ENCODE measurements around the gene LAMA4. TPM values are rescaled to one million over a fixed set of nuclear protein-coding genes. Genes with fewer than 3 reads are reported as not detected.

LAMA4 gene
- total RNA-seq, 1 experiment from 2014 or later = 1.1 TPM

- no peaks in the 10 kb centered on the region for H3K79me1 ChIP-seq (ENCODE audit: insufficient read depth, low read depth, low read length, poor library complexity, severe bottlenecking)
- H3K18ac ChIP-seq (ENCODE audit: insufficient read length, low read depth, low read length) = no peak overlapping the region
- H3K27ac Mint-ChIP-seq = no peak overlapping the region
- H3K23ac ChIP-seq (ENCODE audit: insufficient read length, low read depth, low read length) = no peak overlapping the region
- no peak overlapping the region for H3K14ac ChIP-seq (ENCODE audit: insufficient read depth, low read length)
- H2BK120ac ChIP-seq (ENCODE audit: low read depth, low read length, poor library complexity, severe bottlenecking) = no peak overlapping the region
- H3K9me3 Mint-ChIP-seq = no peaks in the 10 kb centered on the region
- no peak overlapping the region for H2BK12ac ChIP-seq (ENCODE audit: insufficient read length, low read depth, low read length)
- no peaks in the 10 kb centered on the region; the same call in 1 of the 2 replicates for H3K4me1 ChIP-seq (ENCODE audit: insufficient read depth, low read length)
- no peaks in the 10 kb centered on the region for H3K23me2 ChIP-seq (ENCODE audit: insufficient read length, low read depth, low read length, poor library complexity, severe bottlenecking)
- H3T11ph ChIP-seq (ENCODE audit: low read length) = no peak overlapping the region
- H3K56ac ChIP-seq (ENCODE audit: insufficient read length, low read depth, low read length) = no peak overlapping the region
- H3K4me3 Mint-ChIP-seq = no peak overlapping the region
- no peak overlapping the region for H4K5ac ChIP-seq (ENCODE audit: insufficient read length, low read depth, low read length)
- H3K27me3 ChIP-seq (ENCODE audit: insufficient read depth, low read length) = no peaks in the 10 kb centered on the region
- H2BK15ac ChIP-seq (ENCODE audit: low read depth, low read length) = no peak overlapping the region
- no peak overlapping the region for H3K27ac ChIP-seq (ENCODE audit: insufficient read length, low read depth, low read length)
- peaks cover 6 to 7% of the 10 kb centered on the region in 2 experiments for H3K4me1 Mint-ChIP-seq
- H4K8ac ChIP-seq (replicated peaks; ENCODE audit: insufficient read length, low read depth, low read length) = no peak overlapping the region
- H3K4ac ChIP-seq (ENCODE audit: low read depth, low read length) = no peak overlapping the region
- no peaks in the 10 kb centered on the region for H4K20me1 ChIP-seq (ENCODE audit: control insufficient read depth, insufficient read depth, insufficient read length)
- H3K79me2 ChIP-seq (ENCODE audit: insufficient read depth, low read length) = no peaks in the 10 kb centered on the region
- no peak overlapping the region for H2BK5ac ChIP-seq (ENCODE audit: insufficient read length, low read length)
- no peak for DNase-seq
- peak overlapping the region; percentile 56 for H2AFZ ChIP-seq (ENCODE audit: low read length)
- H3K4me2 ChIP-seq (ENCODE audit: insufficient read depth, insufficient read length, low read length) = no peak overlapping the region
- no peak for TF ChIP-seq CTCF (conservative IDR thresholded peaks at IDR 0.05)
- H3K9ac ChIP-seq (ENCODE audit: extremely low read depth, insufficient read length, low read length) = no peak overlapping the region
- no peak overlapping the region for H4K91ac ChIP-seq (ENCODE audit: insufficient read length, low read depth, low read length)
- H3K27me3 Mint-ChIP-seq (ENCODE audit: low read depth) = no peaks in the 10 kb centered on the region; the same call in 1 of the 2 replicates
- H2BK20ac ChIP-seq (ENCODE audit: low read depth, low read length, poor library complexity, severe bottlenecking) = no peak overlapping the region
- no peaks in the 10 kb centered on the region for H3K36me3 Mint-ChIP-seq (ENCODE audit: insufficient read depth in 1 of 3, low read depth in 3 of 3)
- no peak overlapping the region for H2AK5ac ChIP-seq (ENCODE audit: insufficient read length, low read length)
- WGBS (ENCODE audit: extremely low coverage, insufficient read length, low lambda C conversion rate) = no CpG with 5 or more reads among the region's 4 CpGs
- no peaks in the 10 kb centered on the region for H3K9me3 ChIP-seq (ENCODE audit: control insufficient read depth, low read depth, low read length)
Observed at GRCh38 chr6:112289038-112289566, 34.7 kb upstream of the LAMA4 start.
